ENCODE results near the gene SENP5. TPM values are rescaled to one million over a fixed set of nuclear protein-coding genes. Genes with fewer than 3 reads are reported as not detected.
A peak's percentile ranks its signal among the peaks of the same experiment; 100 is the strongest.

Gene SENP5
- total and polyA plus RNA-seq, 2 of the 8 experiments (the other 6 are each of a cell fraction or from before 2014, with no cell fraction given), result 6.7 to 27.3 TPM

GRCh38 chr3:196966526-196967401 lies 99.0 kb downstream of the SENP5 start (continued):
- TF ChIP-seq RNF2 (IDR thresholded peaks at IDR 0.05; ENCODE audit: borderline replicate concordance, low read depth, low read length, missing control alignments, poor library complexity, severe bottlenecking) (peak; percentile 31), CHD1 (IDR thresholded peaks at IDR 0.05; ENCODE audit: low read depth, low read length) (0 out of 2 replicates have a peak, but pooled peaks have one; percentile 41), BACH1 (IDR thresholded peaks at IDR 0.05; ENCODE audit: low read length) (0 out of 2 replicates have a peak, but pooled peaks have one; percentile 5)
